Neutrophil (primary cell): ENCODE data around the gene CBX3.

Source experiments
- H3K27ac ChIP-seq: fragments of 200-600 bp; sonication (generic); 2 replicates; pipeline ENCODE4 v1.5.1; 2016; ENCODE audit warnings: mild to moderate bottlenecking, moderate library complexity
- H3K27me3 ChIP-seq: fragments of 200-600 bp; sonication (generic); 2 replicates; pipeline ENCODE4 v1.6.0; 2016; ENCODE audit warnings: mild to moderate bottlenecking
- H3K36me3 ChIP-seq: fragments of 200-600 bp; sonication (generic); 2 replicates; pipeline ENCODE4 v1.5.1; 2017
- H3K4me1 ChIP-seq, 2 experiments: fragments of 200-600 bp in 1 of 2; sonication (generic) in 1 of 2; 1 replicate in 1 of 2; 2 replicates in 1 of 2; pipeline versions ENCODE4 v1.5.1 to v1.6.1; 2013 to 2016; ENCODE audit warnings: low read depth in 1 of 2, low read length in 1 of 2, mild to moderate bottlenecking in 1 of 2, moderate library complexity in 1 of 2; ENCODE audit not compliant: control insufficient read depth in 1 of 2, insufficient read depth in 1 of 2
- H3K4me3 ChIP-seq, 2 experiments: fragments of 200-600 bp in 1 of 2; sonication (generic) in 1 of 2; 1 replicate in 1 of 2; 2 replicates in 1 of 2; pipeline ENCODE4 v1.5.1; 2013 to 2016; ENCODE audit warnings: low read depth in 1 of 2, low read length in 1 of 2, mild to moderate bottlenecking in 1 of 2, moderate library complexity in 1 of 2
- H3K9me3 ChIP-seq: fragments of 200-600 bp; sonication (generic); 2 replicates; pipeline ENCODE4 v1.5.1; 2016
- CTCF ChIP-seq: fragments of 200-600 bp; sonication (generic); IDR thresholded peaks from 2 replicates; pipeline ENCODE4 v1.5.1; 2016; ENCODE audit warnings: antibody characterized with exemption

The CBX3 gene

GRCh38 chr7:26155531-26156375 is 45.8 kb upstream of the CBX3 start:
- Histone ChIP-seq H3K27ac (no peak overlapping the region), H3K4me3 (no peak overlapping the region), H3K27me3 (peaks cover 53% of the 10 kb centered on the region), H3K4me1 (peaks cover 16 to 21% of the 10 kb centered on the region in 2 experiments), H3K36me3 (no peaks in the 10 kb centered on the region), H3K9me3 (no peaks in the 10 kb centered on the region)
- TF ChIP-seq CTCF, result no peak

- Histone ChIP-seq H3K9me3 (no peaks in the 10 kb centered on the region), H3K4me3 (no peak overlapping the region), H3K27me3 (peaks cover 43% of the 10 kb centered on the region), H3K4me1 (peaks cover 13 to 17% of the 10 kb centered on the region in 2 experiments), H3K27ac (no peak overlapping the region), H3K36me3 (no peaks in the 10 kb centered on the region)
- no peak for TF ChIP-seq CTCF
Measured at GRCh38 chr7:26156451-26157420, 44.8 kb upstream of the CBX3 start.

GRCh38 chr7:26157520-26158105 is 43.9 kb upstream of the CBX3 start:
- Histone ChIP-seq H3K9me3 (no peaks in the 10 kb centered on the region), H3K36me3 (no peaks in the 10 kb centered on the region), H3K4me3 (no peak overlapping the region), H3K4me1 (peaks cover 10 to 13% of the 10 kb centered on the region in 2 experiments), H3K27ac (no peak overlapping the region), H3K27me3 (peaks cover 35% of the 10 kb centered on the region)
- no peak for TF ChIP-seq CTCF

- TF ChIP-seq CTCF, result no peak
- Histone ChIP-seq H3K9me3 (no peaks in the 10 kb centered on the region), H3K27me3 (peaks cover 18% of the 10 kb centered on the region), H3K36me3 (no peaks in the 10 kb centered on the region), H3K4me3 (no peak overlapping the region), H3K27ac (no peak overlapping the region), H3K4me1 (no peaks in the 10 kb centered on the region)
Measured at GRCh38 chr7:26159243-26159642, 42.3 kb upstream of the CBX3 start.

GRCh38 chr7:26160896-26161295 is 40.6 kb upstream of the CBX3 start:
- Histone ChIP-seq H3K27me3 (peaks cover 2% of the 10 kb centered on the region), H3K27ac (no peak overlapping the region), H3K9me3 (no peaks in the 10 kb centered on the region), H3K4me1 (no peaks in the 10 kb centered on the region), H3K36me3 (no peaks in the 10 kb centered on the region), H3K4me3 (no peak overlapping the region)
- no peak for TF ChIP-seq CTCF
